GM23338 (cell line): ENCODE measurements around the gene PHKB. TPM values are rescaled to one million over a fixed set of nuclear protein-coding genes. Genes with fewer than 3 reads are reported as not detected.
"Not testable (repeated sequence)": the region's sequence is repeated elsewhere in the genome, so short reads cannot be mapped to it uniquely, and the experiment has no call there.

Experiments
- ATAC-seq: fragments of 200-7000 bp; cut with Tn5 transposase; 3 replicates; pipeline ENCODE4 v1.9.1; 2020
- DNase-seq: peaks from one replicate; pipeline ENCODE4 v3.0.0-alpha.2; 2015; ENCODE audit warnings: low spot score
- H2AFZ ChIP-seq: fragments of 200-600 bp; sonication (generic); 2 replicates; pipeline ENCODE4 v1.8.0; 2016; ENCODE audit warnings: antibody characterized with exemption, mild to moderate bottlenecking, moderate library complexity
- H3F3A ChIP-seq: fragments of 200-600 bp; sonication (generic); replicated peaks from 2 replicates; pipeline ENCODE4 v1.8.0; 2017; ENCODE audit warnings: antibody characterized with exemption, mixed run types, low read depth
- H3K27ac ChIP-seq: fragments of 200-600 bp; sonication (generic); 2 replicates; pipeline ENCODE4 v1.6.1; 2016; ENCODE audit warnings: low read depth
- H3K27me3 ChIP-seq: fragments of 200-600 bp; sonication (generic); 2 replicates; pipeline ENCODE4 v1.8.0; 2016; ENCODE audit warnings: mild to moderate bottlenecking, mixed run types, moderate library complexity; ENCODE audit not compliant: insufficient read depth
- H3K36me3 ChIP-seq: fragments of 200-600 bp; sonication (generic); 2 replicates; pipeline ENCODE4 v1.8.0; 2016; ENCODE audit warnings: mild to moderate bottlenecking; ENCODE audit not compliant: insufficient read depth
- H3K4me1 ChIP-seq: fragments of 200-600 bp; sonication (generic); 2 replicates; pipeline ENCODE4 v1.8.0; 2016; ENCODE audit warnings: mild to moderate bottlenecking, moderate library complexity; ENCODE audit not compliant: insufficient read depth
- H3K4me2 ChIP-seq: fragments of 200-600 bp; sonication (generic); 2 replicates; pipeline ENCODE4 v1.7.1; 2017; ENCODE audit warnings: mixed run types
- H3K4me3 ChIP-seq: fragments of 200-600 bp; sonication (generic); 2 replicates; pipeline ENCODE4 v1.6.1; 2016; ENCODE audit warnings: mixed run types
- H3K79me2 ChIP-seq: fragments of 200-600 bp; sonication (generic); replicated peaks from 2 replicates; pipeline ENCODE4 v1.8.0; 2017; ENCODE audit warnings: mild to moderate bottlenecking; ENCODE audit not compliant: insufficient read depth
- H3K9me2 ChIP-seq: fragments of 200-600 bp; sonication (generic); 2 replicates; pipeline ENCODE4 v1.8.0; 2017; ENCODE audit not compliant: insufficient read depth
- H4K20me1 ChIP-seq: fragments of 200-600 bp; sonication (generic); replicated peaks from 2 replicates; pipeline ENCODE4 v1.8.0; 2017; ENCODE audit warnings: mild to moderate bottlenecking; ENCODE audit not compliant: insufficient read depth
- H3K27ac Mint-ChIP-seq: 2 replicates; pipeline ENCODE4 v1.8.0; 2020; ENCODE audit warnings: inconsistent platforms, mild to moderate bottlenecking, moderate library complexity, mixed read lengths
- H3K27me3 Mint-ChIP-seq: 3 replicates; pipeline ENCODE4 v1.8.0; 2022; ENCODE audit warnings: low read depth, mild to moderate bottlenecking, moderate library complexity, mixed read lengths, inconsistent platforms; ENCODE audit not compliant: insufficient read depth, poor library complexity
- H3K36me3 Mint-ChIP-seq: 3 replicates; pipeline ENCODE4 v1.8.0; 2021; ENCODE audit warnings: low read depth, mild to moderate bottlenecking, inconsistent platforms, moderate library complexity, mixed read lengths
- H3K4me1 Mint-ChIP-seq: 3 replicates; pipeline ENCODE4 v1.8.0; 2020; ENCODE audit warnings: mild to moderate bottlenecking, inconsistent platforms, mixed read lengths
- H3K4me3 Mint-ChIP-seq: 3 replicates; pipeline ENCODE4 v1.8.0; 2021; ENCODE audit warnings: moderate library complexity, mild to moderate bottlenecking, inconsistent platforms, mixed read lengths
- H3K9me3 Mint-ChIP-seq: 3 replicates; pipeline ENCODE4 v1.8.0; 2020; ENCODE audit warnings: moderate library complexity, mild to moderate bottlenecking, inconsistent platforms, mixed read lengths
- CREB1 ChIP-seq: fragments of 250-450 bp; sonication (Bioruptor Pico); IDR thresholded peaks from 2 replicates; pipeline ENCODE4 v1.5.0; 2020; ENCODE audit warnings: low read depth, mild to moderate bottlenecking, moderate library complexity
- CTCF ChIP-seq, 2 experiments: fragments of 200-600 bp in 1 of 2; sonication (generic) in 1 of 2; conservative IDR thresholded peaks; 2 replicates each; pipeline versions ENCODE4 v1.5.1 to v1.6.1; 2016 to 2017; ENCODE audit warnings: antibody characterized with exemption in 2 of 2, low read depth in 2 of 2, mild to moderate bottlenecking in 2 of 2, moderate library complexity in 1 of 2
- ETS1 ChIP-seq: IDR thresholded peaks from 2 replicates; pipeline ENCODE4 v1.6.1; 2016; ENCODE audit warnings: antibody characterized with exemption
- JUNB ChIP-seq: IDR thresholded peaks from one replicate; pipeline ENCODE4 v1.6.1; 2016; ENCODE audit warnings: antibody characterized with exemption; ENCODE audit not compliant: unreplicated experiment
- NANOG ChIP-seq: IDR thresholded peaks from 2 replicates; pipeline ENCODE4 v1.6.1; 2016; ENCODE audit warnings: antibody characterized with exemption, borderline replicate concordance
- POLR2AphosphoS5 ChIP-seq: IDR thresholded peaks from 2 replicates; pipeline ENCODE4 v1.6.1; 2016; ENCODE audit warnings: antibody characterized with exemption, low read depth
- REST ChIP-seq: IDR thresholded peaks from one replicate; pipeline ENCODE4 v1.6.1; 2018; ENCODE audit warnings: antibody characterized with exemption; ENCODE audit not compliant: unreplicated experiment
- ZNF114 ChIP-seq: fragments of 250-450 bp; sonication (Bioruptor Pico); IDR thresholded peaks from 2 replicates; pipeline ENCODE4 v1.5.0; 2020; ENCODE audit warnings: mild to moderate bottlenecking, moderate library complexity
- ZNF462 ChIP-seq: fragments of 250-450 bp; sonication (Bioruptor Pico); IDR thresholded peaks from 2 replicates; pipeline ENCODE4 v1.5.0; 2020; ENCODE audit warnings: mild to moderate bottlenecking, moderate library complexity
- polyA plus RNA-seq: library from polyadenylated mRNA; unstranded; fragments of >200 nt; fragmentation: Nextera tagmentation; extraction: Ambion mirVana; gene quantifications from 2 replicates; pipeline ENCODE4 v1.2.1, GENCODE V29; 2016
- total RNA-seq: library from RNA; depleted of rRNA; stranded (reverse); fragments of >200 nt; shearing (Covaris generic); gene quantifications from 2 replicates; pipeline ENCODE4 v1.2.3, GENCODE V29; 2014

PHKB gene
- total and polyA plus RNA-seq, 2 experiments from 2014 or later = 20.3 to 57.3 TPM

GRCh38 chr16:47468070-47468689 is 7.0 kb downstream of the PHKB start:
- H3K4me2 ChIP-seq, H3K36me3 ChIP-seq, H3K9me2 ChIP-seq, H4K20me1 ChIP-seq, H2AFZ ChIP-seq, H3K36me3 Mint-ChIP-seq, H3K4me3 Mint-ChIP-seq, H3K27ac ChIP-seq, H3K27ac Mint-ChIP-seq, H3K27me3 ChIP-seq, H3F3A ChIP-seq, H3K4me3 ChIP-seq, H3K9me3 Mint-ChIP-seq, H3K27me3 Mint-ChIP-seq: not testable (repeated sequence)
- peaks cover 13% of the 10 kb centered on the region for H3K4me1 ChIP-seq
- H3K79me2 ChIP-seq = peaks cover 35% of the 10 kb centered on the region
- ATAC-seq (peak; percentile 85), DNase-seq (peak; percentile 31)
- peaks cover 13% of the 10 kb centered on the region for H3K4me1 Mint-ChIP-seq

- H3K4me3 Mint-ChIP-seq = no peak overlapping the region
- Histone ChIP-seq H3K27me3 (no peaks in the 10 kb centered on the region), H3K4me2 (no peak overlapping the region), H3K4me1 (peaks cover 3% of the 10 kb centered on the region; the same call in 1 of the 2 replicates), H2AFZ (no peak overlapping the region), H3K79me2 (peaks cover 34% of the 10 kb centered on the region), H3K27ac (no peak overlapping the region), H4K20me1 (no peaks in the 10 kb centered on the region; the same call in 1 of the 2 replicates), H3K4me3 (no peak overlapping the region), H3K36me3 (no peaks in the 10 kb centered on the region), H3K9me2 (no peaks in the 10 kb centered on the region), H3F3A (no peaks in the 10 kb centered on the region)
- H3K36me3 Mint-ChIP-seq = no peaks in the 10 kb centered on the region
- no peak overlapping the region for H3K27ac Mint-ChIP-seq
- ATAC-seq (no peak), DNase-seq (no peak)
- peaks cover 4% of the 10 kb centered on the region for H3K27me3 Mint-ChIP-seq
- H3K9me3 Mint-ChIP-seq = no peaks in the 10 kb centered on the region
- H3K4me1 Mint-ChIP-seq = peaks cover 8% of the 10 kb centered on the region; the same call in 2 of the 3 replicates
- TF ChIP-seq JUNB = no peak
- no peak for TF ChIP-seq ZNF114 (CRISPR knock-in tag)
- TF ChIP-seq CREB1 (CRISPR knock-in tag) = no peak
- TF ChIP-seq NANOG = no peak
- no peak for TF ChIP-seq CTCF (conservative IDR thresholded peaks at IDR 0.05; ENCODE audit: low read depth in 2 of 2)
- no peak for TF ChIP-seq ETS1
- no peak for TF ChIP-seq ZNF462 (CRISPR knock-in tag)
- no peak for TF ChIP-seq POLR2AphosphoS5
- no peak for TF ChIP-seq REST
These were observed 8.1 kb downstream of the PHKB start for GRCh38 chr16:47469227-47469626.
